Bone marrow (tissue), 2 donors: ENCODE data around the gene FAT1.

Source experiments
- DNase-seq, 2 donors: peaks; one replicate each; lab custom pipeline; 2025; lab: John Stamatoyannopoulos, UW

The FAT1 gene

GRCh38 chr4:186619088-186619487 lies 104.6 kb downstream of the FAT1 start:
- no peak for DNase-seq

GRCh38 chr4:186617921-186618320 lies 105.7 kb downstream of the FAT1 start:
- no peak for DNase-seq

GRCh38 chr4:186607490-186607889 lies 116.2 kb downstream of the FAT1 start:
- DNase-seq, result no peak

GRCh38 chr4:186606591-186606992 lies 117.1 kb downstream of the FAT1 start:
- no peak for DNase-seq

GRCh38 chr4:186605261-186605865 lies 118.3 kb downstream of the FAT1 start:
- DNase-seq, result no peak

- no peak for DNase-seq
Measured at GRCh38 chr4:186604124-186604807, 119.4 kb downstream of the FAT1 start.

GRCh38 chr4:186602978-186603377 lies 120.7 kb downstream of the FAT1 start:
- DNase-seq, result no peak

GRCh38 chr4:186599483-186599882 lies 124.2 kb downstream of the FAT1 start:
- no peak for DNase-seq

GRCh38 chr4:186598686-186599085 lies 125.0 kb downstream of the FAT1 start:
- no peak for DNase-seq

- DNase-seq, result no peak
Measured at GRCh38 chr4:186596850-186597390, 126.7 kb downstream of the FAT1 start.

- DNase-seq, result no peak
Measured at GRCh38 chr4:186596346-186596745, 127.3 kb downstream of the FAT1 start.

- DNase-seq, result no peak
Measured at GRCh38 chr4:186593587-186593973, 130.1 kb downstream of the FAT1 start.

GRCh38 chr4:186592966-186593586 lies 130.6 kb downstream of the FAT1 start:
- DNase-seq, result no peak

GRCh38 chr4:186592445-186592844 lies 131.2 kb downstream of the FAT1 start:
- no peak for DNase-seq

GRCh38 chr4:186591651-186592050 lies 132.0 kb downstream of the FAT1 start:
- no peak for DNase-seq

- no peak for DNase-seq
Measured at GRCh38 chr4:186588503-186588902, 135.2 kb downstream of the FAT1 start.

- no peak for DNase-seq
Measured at GRCh38 chr4:186587416-186588018, 136.1 kb downstream of the FAT1 start.

GRCh38 chr4:186586205-186586604 lies 137.5 kb downstream of the FAT1 start:
- DNase-seq, result no peak

GRCh38 chr4:186584912-186585311 lies 138.7 kb downstream of the FAT1 start:
- DNase-seq, result no peak

GRCh38 chr4:186581421-186581820 lies 142.2 kb downstream of the FAT1 start:
- no peak for DNase-seq

- DNase-seq, result no peak
Measured at GRCh38 chr4:186580669-186581068, 143.0 kb downstream of the FAT1 start.

- no peak for DNase-seq
Measured at GRCh38 chr4:186570193-186570996, 153.3 kb downstream of the FAT1 start.
